Right lobe of liver (tissue), 6 donors: Measurements from ENCODE around the gene MEA1. TPM values are rescaled to one million over a fixed set of nuclear protein-coding genes. Genes with fewer than 3 reads are reported as not detected.
"Not testable (repeated sequence)": the region's sequence is repeated elsewhere in the genome, so short reads cannot be mapped to it uniquely, and the experiment has no call there.

Experiments
- ATAC-seq, 4 donors: fragments of 200-7000 bp; cut with Tn5 transposase; one replicate each; pipeline ENCODE4 v1.9.1; 2020; ENCODE audit warnings: mild to moderate bottlenecking in 4 of 4, moderate library complexity in 4 of 4
- DNase-seq, 3 donors: peaks; one replicate each; pipeline ENCODE4 v3.0.0-alpha.2; 2020
- H3K27ac ChIP-seq, 3 donors: fragments of 200-600 bp; one replicate each; pipeline ENCODE4 v1.8.0; 2022
- H3K27me3 ChIP-seq, 2 donors: fragments of 200-600 bp; one replicate each; pipeline ENCODE4 v1.8.0; 2022
- H3K36me3 ChIP-seq, 4 donors: fragments of 200-600 bp; sonication (generic) in 1 of 4; one replicate each; pipeline versions ENCODE4 v1.5.1 to v1.8.0; 2017 to 2022; ENCODE audit warnings: control low read depth in 1 of 4
- H3K4me1 ChIP-seq, 4 donors: fragments of 200-600 bp; sonication (generic) in 1 of 4; one replicate each; pipeline versions ENCODE4 v1.5.1 to v1.8.0; 2017 to 2022; ENCODE audit warnings: control low read depth in 1 of 4
- H3K4me3 ChIP-seq, 3 donors: fragments of 200-600 bp; one replicate each; pipeline ENCODE4 v1.8.0; 2022
- H3K9me3 ChIP-seq, 4 donors: fragments of 200-600 bp; sonication (generic) in 1 of 4; one replicate each; pipeline versions ENCODE4 v1.5.1 to v1.8.0; 2017 to 2022; ENCODE audit warnings: control low read depth in 1 of 4
- CTCF ChIP-seq, 4 donors: fragments of 200-600 bp in 3 of 4; fragments of 450-650 bp in 1 of 4; IDR thresholded peaks; one replicate each; pipeline versions ENCODE4 v1.5.1 to v1.8.0; 2016 to 2022; ENCODE audit warnings: antibody characterized with exemption in 4 of 4, mild to moderate bottlenecking in 2 of 4
- POLR2A ChIP-seq: fragments of 450-650 bp; IDR thresholded peaks from one replicate; pipeline ENCODE4 v1.6.1; 2017; ENCODE audit warnings: antibody characterized with exemption, mild to moderate bottlenecking
- WGBS: methylation state at CpG from one replicate; pipeline ENCODE4 v1.1.6; 2018; ENCODE audit warnings: low coverage, low lambda C conversion rate; ENCODE audit not compliant: insufficient coverage; ENCODE audit errors: missing lambda C conversion rate; 5-methylcytosine and 5-hydroxymethylcytosine counted together
- intact Hi-C, 2 donors: fragments of 100-400 bp; cut with DNase I; formaldehyde crosslinking; loops; one replicate each; pipeline versions ENCODE4 v1.11.2 to v1.14.1; 2022
- total RNA-seq, 6 experiments: library from RNA; depleted of rRNA in 2 of 6; stranded (reverse); fragments of >200 nt in 2 of 6; fragmentation: NEBNext Ultra II Directional in 3 of 6; extraction: Animal tissue kit (Norgen Biotek cat#: 25700) in 3 of 6; gene quantifications; one replicate each; pipeline versions ENCODE4 v1.1.0 to v1.2.4, GENCODE V29; 2016 to 2023
- donor health status: DM: no; HTN: yes; CAD: no.
- donor health status: DM: no; HTN: no; CAD: no.
- donor health status: DM: no; HTN: no; CAD: no.
- donor health status: DM: no; HTN: yes; CAD: no.
- donor health status: DM: no; HTN: yes; CAD: no.

Gene MEA1
- total RNA-seq, 6 experiments from 2014 or later = 19.1 to 39.1 (median 25.2) TPM

- DNase-seq = no peak
- peaks cover 0 to 2% (median 0%) of the 10 kb centered on the region in 4 donors for H3K4me1 ChIP-seq
- H3K27me3 ChIP-seq = no peaks in the 10 kb centered on the region
- H3K36me3 ChIP-seq = peaks cover 0 to 4% (median under 1%) of the 10 kb centered on the region in 4 donors
- no peak overlapping the region for H3K4me3 ChIP-seq
- no peaks in the 10 kb centered on the region for H3K9me3 ChIP-seq
- no peak overlapping the region for H3K27ac ChIP-seq
- WGBS = 91% methylated on average over 7 of the region's 8 CpGs
- TF ChIP-seq POLR2A = no peak
- no peak for TF ChIP-seq CTCF (IDR thresholded peaks at IDR 0.05)
- intact Hi-C loops = no loop called here
- no peak for ATAC-seq
Observed at GRCh38 chr6:43001843-43002242, 11.9 kb downstream of the MEA1 start.

GRCh38 chr6:42998205-42998604 is 15.5 kb downstream of the MEA1 start:
- peak in 2 of 4 donors; percentile 32 to 65 for ATAC-seq
- H3K9me3 ChIP-seq, H3K4me3 ChIP-seq, H3K27me3 ChIP-seq, H3K27ac ChIP-seq, H3K36me3 ChIP-seq, H3K4me1 ChIP-seq, intact Hi-C loops, DNase-seq: not testable (repeated sequence)
- WGBS = 52% methylated on average over 7 of the region's 9 CpGs

- intact Hi-C loops = no loop called here
- peak; percentile 33 to 57 (median 52) for ATAC-seq
- H3K9me3 ChIP-seq = no peaks in the 10 kb centered on the region
- H3K4me1 ChIP-seq = peaks cover 0 to 8% (median 0%) of the 10 kb centered on the region in 4 donors
- no peaks in the 10 kb centered on the region for H3K27me3 ChIP-seq
- H3K4me3 ChIP-seq = no peak overlapping the region
- TF ChIP-seq CTCF (IDR thresholded peaks at IDR 0.05) = peak in 3 of 4 donors; percentile 7 to 30 (median 24)
- TF ChIP-seq POLR2A = no peak
- no peaks in the 10 kb centered on the region for H3K36me3 ChIP-seq
- no peak overlapping the region for H3K27ac ChIP-seq
- no peak for DNase-seq
Observed at GRCh38 chr6:42996513-42996912, 17.2 kb downstream of the MEA1 start.

DNA sequence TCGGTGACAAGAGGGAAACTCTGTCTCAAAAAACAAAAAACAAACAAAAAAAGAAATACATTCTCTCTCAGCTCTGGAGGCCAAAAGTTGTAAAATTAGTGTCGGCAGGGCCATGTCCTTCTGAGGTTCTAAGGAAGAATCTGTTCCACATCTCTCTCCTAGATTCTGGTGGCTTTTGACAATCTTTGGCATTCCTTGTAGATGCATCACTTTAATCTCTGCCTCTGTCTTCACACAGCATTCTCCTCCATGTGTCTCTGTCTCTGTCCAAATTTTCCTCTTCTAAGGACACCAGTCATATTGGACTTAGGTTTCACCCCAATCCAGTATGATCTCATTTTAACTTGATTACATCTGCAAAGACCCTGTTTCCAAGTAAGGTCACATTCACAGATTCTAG is 20.3 kb downstream of the MEA1 start:
- TF ChIP-seq POLR2A (no peak), CTCF (IDR thresholded peaks at IDR 0.05) (no peak)
- H3K4me1 ChIP-seq = peaks cover 0 to 8% (median 0%) of the 10 kb centered on the region in 4 donors
- H3K27ac ChIP-seq = no peak overlapping the region
- ATAC-seq = no peak
- no peaks in the 10 kb centered on the region for H3K9me3 ChIP-seq
- H3K36me3 ChIP-seq = peaks cover 0 to 13% (median 0%) of the 10 kb centered on the region in 4 donors
- no peaks in the 10 kb centered on the region for H3K27me3 ChIP-seq
- no peak for DNase-seq
- intact Hi-C loops = no loop called here
- 94% methylated on average over 2 of the region's 2 CpGs for WGBS
- H3K4me3 ChIP-seq = no peak overlapping the region

DNA sequence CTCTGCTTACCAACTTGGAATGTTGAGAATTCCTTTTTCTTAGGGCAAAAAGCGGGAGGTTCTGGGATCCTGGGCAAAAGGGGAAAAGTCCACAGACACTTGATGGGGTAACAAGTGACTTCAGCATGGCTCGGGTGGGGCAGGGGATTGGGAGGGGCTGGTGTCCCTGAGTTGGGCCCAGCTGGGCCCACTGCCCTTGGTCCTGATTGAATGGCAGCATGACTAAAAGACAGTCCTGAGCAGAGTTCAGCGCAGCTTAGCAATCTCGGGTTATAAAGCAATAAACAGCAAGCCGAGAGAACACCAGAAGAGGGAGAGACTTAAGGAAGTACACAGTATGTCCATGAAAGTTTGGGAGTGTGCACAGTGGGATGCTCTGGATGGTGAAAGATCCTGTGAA is 23.8 kb downstream of the MEA1 start:
- TF ChIP-seq CTCF (IDR thresholded peaks at IDR 0.05) (no peak), POLR2A (no peak)
- ATAC-seq (no peak), DNase-seq (no peak)
- Histone ChIP-seq H3K4me1 (peaks cover 0 to 13% (median 3%) of the 10 kb centered on the region in 4 donors), H3K27me3 (no peaks in the 10 kb centered on the region), H3K9me3 (no peaks in the 10 kb centered on the region), H3K36me3 (peaks cover 0 to 13% (median 0%) of the 10 kb centered on the region in 4 donors), H3K27ac (no peak overlapping the region), H3K4me3 (no peak overlapping the region)
- intact Hi-C loops = loop anchor here in 1 of 2 donors (10.0 kb wide), 1 partner anchor 65 kb away; the partner anchor contains the start of gene CNPY3
- 85% methylated on average over 3 of the region's 5 CpGs for WGBS
